ENCODE data around the gene FCER1G. TPM values are rescaled to one million over a fixed set of nuclear protein-coding genes. Genes with fewer than 3 reads are reported as not detected.

FCER1G gene
- total and polyA plus RNA-seq, 2 experiments from 2014 or later, result 4.3 to 4.8 TPM

DNA sequence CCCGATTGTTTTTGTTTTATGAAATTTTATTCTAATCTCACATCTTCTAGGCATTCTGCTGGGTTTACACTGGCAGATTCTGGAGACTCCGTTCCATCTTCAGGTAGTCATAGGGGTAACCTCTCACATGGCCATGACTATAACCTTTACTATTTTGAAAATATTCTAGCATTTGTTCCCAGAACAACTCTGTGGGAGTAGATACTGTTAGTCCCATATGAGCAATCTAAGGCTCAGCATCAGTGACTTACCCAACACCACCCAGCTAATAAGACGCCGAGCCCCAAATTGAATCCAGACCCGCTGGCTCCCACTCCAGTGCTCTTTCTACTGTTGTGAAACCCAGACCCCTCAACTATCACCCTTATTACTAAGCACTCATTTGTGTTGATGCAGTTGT is 26.1 kb upstream of the FCER1G start:
- Histone ChIP-seq H3K4me2 (no peak overlapping the region), H3K9me3 (ENCODE audit: low read depth) (no peaks in the 10 kb centered on the region), H3K79me2 (no peaks in the 10 kb centered on the region), H3K4me3 (no peak overlapping the region), H3K9me2 (replicated peaks; ENCODE audit: insufficient read depth) (no peaks in the 10 kb centered on the region), H3K4me1 (ENCODE audit: insufficient read depth) (no peaks in the 10 kb centered on the region), H3K36me3 (replicated peaks; ENCODE audit: insufficient read depth, low read depth) (no peaks in the 10 kb centered on the region), H4K20me1 (ENCODE audit: insufficient read depth, poor library complexity, severe bottlenecking) (no peaks in the 10 kb centered on the region), H3K27ac (no peak overlapping the region), H3K27me3 (no peaks in the 10 kb centered on the region), H2AFZ (no peak overlapping the region)
- no peak for DNase-seq (ENCODE audit: low spot score)
- TF ChIP-seq EZH2phosphoT487 (IDR thresholded peaks at IDR 0.05; ENCODE audit: low read depth, severe bottlenecking, unreplicated experiment) (no peak), EZH2 (IDR thresholded peaks at IDR 0.05; ENCODE audit: borderline replicate concordance) (no peak)
- TF ChIP-seq, protein P1, sequence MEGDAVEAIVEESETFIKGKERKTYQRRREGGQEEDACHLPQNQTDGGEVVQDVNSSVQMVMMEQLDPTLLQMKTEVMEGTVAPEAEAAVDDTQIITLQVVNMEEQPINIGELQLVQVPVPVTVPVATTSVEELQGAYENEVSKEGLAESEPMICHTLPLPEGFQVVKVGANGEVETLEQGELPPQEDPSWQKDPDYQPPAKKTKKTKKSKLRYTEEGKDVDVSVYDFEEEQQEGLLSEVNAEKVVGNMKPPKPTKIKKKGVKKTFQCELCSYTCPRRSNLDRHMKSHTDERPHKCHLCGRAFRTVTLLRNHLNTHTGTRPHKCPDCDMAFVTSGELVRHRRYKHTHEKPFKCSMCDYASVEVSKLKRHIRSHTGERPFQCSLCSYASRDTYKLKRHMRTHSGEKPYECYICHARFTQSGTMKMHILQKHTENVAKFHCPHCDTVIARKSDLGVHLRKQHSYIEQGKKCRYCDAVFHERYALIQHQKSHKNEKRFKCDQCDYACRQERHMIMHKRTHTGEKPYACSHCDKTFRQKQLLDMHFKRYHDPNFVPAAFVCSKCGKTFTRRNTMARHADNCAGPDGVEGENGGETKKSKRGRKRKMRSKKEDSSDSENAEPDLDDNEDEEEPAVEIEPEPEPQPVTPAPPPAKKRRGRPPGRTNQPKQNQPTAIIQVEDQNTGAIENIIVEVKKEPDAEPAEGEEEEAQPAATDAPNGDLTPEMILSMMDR (IDR thresholded peaks at IDR 0.05; ENCODE audit: poor library complexity), result no peak
- 94% methylated on average over 5 of the region's 5 CpGs for WGBS (ENCODE audit: low lambda C conversion rate, missing lambda C conversion rate)

DNA sequence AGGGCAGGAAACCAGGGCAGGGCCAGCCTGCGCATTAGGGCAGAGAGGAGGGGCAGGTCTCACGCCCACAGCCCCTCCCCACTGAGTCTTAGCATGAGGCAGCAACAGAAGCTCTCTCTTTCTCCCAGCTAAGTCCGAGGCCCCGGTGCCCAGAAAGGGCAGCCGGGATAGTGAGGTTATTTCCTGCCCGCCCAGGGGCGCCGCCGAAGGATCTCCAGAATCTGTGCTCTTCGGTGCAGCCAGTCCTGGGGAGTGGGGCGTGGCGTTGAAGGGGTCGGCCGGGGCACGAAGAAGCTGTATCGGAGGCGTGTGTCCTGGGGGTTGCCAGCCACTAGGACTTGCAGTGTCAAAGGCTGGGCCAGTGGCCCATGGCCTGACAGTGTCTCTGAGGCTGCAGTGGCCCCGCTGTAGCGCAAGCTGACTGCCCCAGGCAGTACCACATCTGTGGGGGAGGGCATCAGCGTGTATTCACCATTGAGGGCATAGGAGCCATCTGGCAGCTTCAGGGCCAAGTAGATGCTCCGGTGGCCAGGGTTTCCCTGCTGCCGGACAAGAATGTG is 24.1 kb upstream of the FCER1G start:
- Histone ChIP-seq H3K4me3 (no peak overlapping the region), H3K36me3 (replicated peaks; ENCODE audit: insufficient read depth, low read depth) (no peaks in the 10 kb centered on the region), H3K9me2 (replicated peaks; ENCODE audit: insufficient read depth) (no peaks in the 10 kb centered on the region), H3K4me1 (ENCODE audit: insufficient read depth) (no peaks in the 10 kb centered on the region), H3K9me3 (ENCODE audit: low read depth) (no peaks in the 10 kb centered on the region), H3K27ac (no peak overlapping the region), H3K4me2 (no peak overlapping the region), H3K27me3 (no peaks in the 10 kb centered on the region), H3K79me2 (no peaks in the 10 kb centered on the region), H4K20me1 (ENCODE audit: insufficient read depth, poor library complexity, severe bottlenecking) (no peaks in the 10 kb centered on the region), H2AFZ (no peak overlapping the region)
- TF ChIP-seq, protein P1 (IDR thresholded peaks at IDR 0.05; ENCODE audit: poor library complexity), result no peak
- TF ChIP-seq EZH2 (IDR thresholded peaks at IDR 0.05; ENCODE audit: borderline replicate concordance), result no peak
- TF ChIP-seq EZH2phosphoT487 (IDR thresholded peaks at IDR 0.05; ENCODE audit: low read depth, severe bottlenecking, unreplicated experiment), result no peak
- WGBS (ENCODE audit: low lambda C conversion rate, missing lambda C conversion rate), result 92% methylated on average over 22 of the region's 22 CpGs
- DNase-seq (ENCODE audit: low spot score), result no peak

DNA sequence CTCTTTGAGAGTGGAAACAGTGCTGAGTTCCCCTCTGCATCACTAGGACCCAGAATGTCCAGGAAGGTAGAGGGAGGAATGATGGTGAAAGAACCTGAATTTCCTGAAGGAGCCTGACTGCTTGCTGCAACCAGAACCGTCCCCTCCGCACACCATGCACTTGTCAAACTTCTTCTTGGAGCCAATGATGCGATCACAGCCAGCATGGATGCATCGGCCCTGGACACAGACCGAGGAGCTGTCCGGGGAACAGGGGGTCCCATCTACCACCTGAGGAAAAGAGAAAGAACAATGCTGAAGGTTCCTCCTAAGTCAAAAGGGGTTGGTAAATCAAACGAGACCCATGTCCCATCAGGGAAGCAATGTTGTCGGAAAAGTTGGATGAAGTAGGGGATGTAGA is 23.1 kb upstream of the FCER1G start:
- no peaks in the 10 kb centered on the region for H4K20me1 ChIP-seq (ENCODE audit: insufficient read depth, poor library complexity, severe bottlenecking)
- TF ChIP-seq EZH2 (IDR thresholded peaks at IDR 0.05; ENCODE audit: borderline replicate concordance) (no peak), EZH2phosphoT487 (IDR thresholded peaks at IDR 0.05; ENCODE audit: low read depth, severe bottlenecking, unreplicated experiment) (no peak)
- TF ChIP-seq, protein P1 (IDR thresholded peaks at IDR 0.05; ENCODE audit: poor library complexity), result no peak
- DNase-seq (ENCODE audit: low spot score), result no peak
- no peaks in the 10 kb centered on the region for H3K36me3 ChIP-seq (replicated peaks; ENCODE audit: insufficient read depth, low read depth)
- H3K9me2 ChIP-seq (replicated peaks; ENCODE audit: insufficient read depth), result no peaks in the 10 kb centered on the region
- H3K27ac ChIP-seq, result no peak overlapping the region
- H3K9me3 ChIP-seq (ENCODE audit: low read depth), result no peaks in the 10 kb centered on the region
- no peak overlapping the region for H3K4me2 ChIP-seq
- WGBS (ENCODE audit: low lambda C conversion rate, missing lambda C conversion rate), result 82% methylated on average over 8 of the region's 8 CpGs
- H3K27me3 ChIP-seq, result no peaks in the 10 kb centered on the region
- peaks cover 7% of the 10 kb centered on the region for H3K4me1 ChIP-seq (ENCODE audit: insufficient read depth)
- no peaks in the 10 kb centered on the region for H3K79me2 ChIP-seq
- H2AFZ ChIP-seq, result no peak overlapping the region
- no peak overlapping the region for H3K4me3 ChIP-seq

Data from hepatocyte (in vitro differentiated cells).